HEK293 (cell line): ENCODE data around the gene MRGPRX2.

Source experiments
- ATF2 ChIP-seq: fragments of 450-650 bp; formaldehyde crosslinking; IDR thresholded peaks from 2 replicates; pipeline ENCODE4 v1.5.1; 2016; ENCODE audit warnings: missing biosample characterization, missing genetic modification characterization, low read depth
- BCL11A ChIP-seq: fragments of 450-650 bp; formaldehyde crosslinking; IDR thresholded peaks from 2 replicates; pipeline ENCODE4 v1.5.1; 2016; ENCODE audit warnings: low read depth, missing biosample characterization, missing genetic modification characterization
- ELK4 ChIP-seq: IDR thresholded peaks from 2 replicates; pipeline ENCODE4 v1.6.1; 2011; ENCODE audit warnings: mild to moderate bottlenecking, low read depth, low read length, borderline replicate concordance
- IKZF3 ChIP-seq: fragments of 450-650 bp; IDR thresholded peaks from 2 replicates; pipeline ENCODE4 v1.5.0; 2018; ENCODE audit warnings: missing biosample characterization, mild to moderate bottlenecking, missing genetic modification characterization, moderate library complexity
- INSM2 ChIP-seq: fragments of 450-650 bp; formaldehyde crosslinking; IDR thresholded peaks from 2 replicates; pipeline ENCODE4 v1.5.1; 2016; ENCODE audit warnings: missing biosample characterization, missing genetic modification characterization
- KLF1 ChIP-seq: fragments of 450-650 bp; formaldehyde crosslinking; IDR thresholded peaks from 2 replicates; pipeline ENCODE4 v1.5.1; 2016; ENCODE audit warnings: missing biosample characterization, missing genetic modification characterization
- KLF16 ChIP-seq: fragments of 450-650 bp; formaldehyde crosslinking; IDR thresholded peaks from 2 replicates; pipeline ENCODE4 v1.5.1; 2017; ENCODE audit warnings: missing biosample characterization, missing genetic modification characterization
- KLF7 ChIP-seq: fragments of 450-650 bp; formaldehyde crosslinking; IDR thresholded peaks from 2 replicates; pipeline ENCODE4 v1.5.1; 2016; ENCODE audit warnings: missing biosample characterization, missing genetic modification characterization, borderline replicate concordance
- OSR2 ChIP-seq: fragments of 450-650 bp; formaldehyde crosslinking; IDR thresholded peaks from 2 replicates; pipeline ENCODE4 v1.5.1; 2016; ENCODE audit warnings: missing biosample characterization, missing genetic modification characterization
- SCRT2 ChIP-seq: fragments of 450-650 bp; formaldehyde crosslinking; IDR thresholded peaks from 2 replicates; pipeline ENCODE4 v1.5.1; 2016; ENCODE audit warnings: missing biosample characterization, missing genetic modification characterization
- SP7 ChIP-seq: fragments of 450-650 bp; formaldehyde crosslinking; IDR thresholded peaks from 2 replicates; pipeline ENCODE4 v1.5.1; 2016; ENCODE audit warnings: missing biosample characterization, missing genetic modification characterization
- YY1 ChIP-seq: fragments of 450-650 bp; formaldehyde crosslinking; IDR thresholded peaks from 2 replicates; pipeline ENCODE4 v1.5.1; 2018; ENCODE audit warnings: missing biosample characterization, missing genetic modification characterization
- ZNF132 ChIP-seq: fragments of 450-650 bp; formaldehyde crosslinking; IDR thresholded peaks from 2 replicates; pipeline ENCODE4 v1.5.1; 2017; ENCODE audit warnings: missing biosample characterization, missing genetic modification characterization, borderline replicate concordance
- ZNF148 ChIP-seq: fragments of 450-650 bp; formaldehyde crosslinking; IDR thresholded peaks from 2 replicates; pipeline ENCODE4 v1.5.0; 2017; ENCODE audit warnings: missing biosample characterization, missing genetic modification characterization, borderline replicate concordance
- ZNF214 ChIP-seq: fragments of 450-650 bp; formaldehyde crosslinking; IDR thresholded peaks from 2 replicates; pipeline ENCODE4 v1.5.1; 2017; ENCODE audit warnings: missing biosample characterization, mild to moderate bottlenecking, missing genetic modification characterization, borderline replicate concordance
- ZNF335 ChIP-seq: fragments of 450-650 bp; formaldehyde crosslinking; conservative IDR thresholded peaks from 2 replicates; pipeline ENCODE4 v1.5.1; 2016; ENCODE audit warnings: missing biosample characterization, missing genetic modification characterization
- ZNF350 ChIP-seq: fragments of 450-650 bp; formaldehyde crosslinking; IDR thresholded peaks from 2 replicates; pipeline ENCODE4 v1.5.0; 2017; ENCODE audit warnings: missing biosample characterization, mild to moderate bottlenecking, missing genetic modification characterization
- ZNF362 ChIP-seq: fragments of 450-650 bp; formaldehyde crosslinking; IDR thresholded peaks from 2 replicates; pipeline ENCODE4 v1.5.1; 2016; ENCODE audit warnings: missing biosample characterization, missing genetic modification characterization
- ZNF621 ChIP-seq: fragments of 450-650 bp; formaldehyde crosslinking; IDR thresholded peaks from 2 replicates; pipeline ENCODE4 v1.5.1; 2017; ENCODE audit warnings: missing biosample characterization, missing genetic modification characterization
- ZNF629 ChIP-seq: fragments of 450-650 bp; formaldehyde crosslinking; IDR thresholded peaks from 2 replicates; pipeline ENCODE4 v1.5.1; 2017; ENCODE audit warnings: missing biosample characterization, missing genetic modification characterization
- ZNF747 ChIP-seq: fragments of 450-650 bp; formaldehyde crosslinking; IDR thresholded peaks from 2 replicates; pipeline ENCODE4 v1.5.1; 2016; ENCODE audit warnings: missing biosample characterization, missing genetic modification characterization
- ZNF777 ChIP-seq: fragments of 450-650 bp; formaldehyde crosslinking; IDR thresholded peaks from 2 replicates; pipeline ENCODE4 v1.5.1; 2017; ENCODE audit warnings: missing biosample characterization, missing genetic modification characterization, borderline replicate concordance

The MRGPRX2 gene

GRCh38 chr11:19101796-19102520 lies 41.4 kb upstream of the MRGPRX2 start (continued):
- TF ChIP-seq ZNF148 (tag by site-specific recombination): no peak
- peak; percentile 88 for TF ChIP-seq SCRT2
- TF ChIP-seq ZNF335 (tag by site-specific recombination): no peak
- no peak for TF ChIP-seq IKZF3 (tag by site-specific recombination)
- no peak for TF ChIP-seq KLF16 (tag by site-specific recombination)
- no peak for TF ChIP-seq ELK4
- no peak for TF ChIP-seq BCL11A (tag by site-specific recombination)
- peak; percentile 41; the same call in 1 of the 2 replicates for TF ChIP-seq OSR2
- TF ChIP-seq ZNF747 (tag by site-specific recombination): no peak
- TF ChIP-seq KLF1: no peak
- TF ChIP-seq ZNF621: no peak
- TF ChIP-seq ZNF132 (tag by site-specific recombination): no peak
- TF ChIP-seq ZNF777: no peak
- TF ChIP-seq ZNF214 (tag by site-specific recombination): no peak
- no peak for TF ChIP-seq KLF7 (tag by site-specific recombination)
- no peak for TF ChIP-seq YY1
- no peak for TF ChIP-seq ATF2 (tag by site-specific recombination)
- TF ChIP-seq INSM2: no peak
- peak; percentile 41; the same call in 1 of the 2 replicates for TF ChIP-seq ZNF629
- TF ChIP-seq ZNF362 (tag by site-specific recombination): 0 out of 2 replicates have a peak, but pooled peaks have one; percentile 58
- TF ChIP-seq SP7 (tag by site-specific recombination): peak; percentile 66
- TF ChIP-seq ZNF350 (tag by site-specific recombination): no peak
